Stimulated activated CD4-positive, alpha-beta T cell treated with anti-CD3 and anti-CD28 coated beads, TNF-alpha, amount 100 ng/mL, for 48 hours (primary cell): ENCODE results near the gene SLFNL1.

Experiments
- DNase-seq, 3 donors: peaks; one replicate each; pipeline ENCODE4 v3.0.0-alpha.2; 2020; ENCODE audit warnings: low read depth in 3 of 3

The SLFNL1 gene

GRCh38 chr1:41021526-41022308 lies at the start of gene SLFNL1:
SLFNL1 (minus strand) TSS chr1:41021725; CDS start chr1:41020660, 1,065 bp downstream.
- DNase-seq, result no peak

GRCh38 chr1:41056907-41057306 lies 35.4 kb upstream of the SLFNL1 start:
- DNase-seq, result no peak

GRCh38 chr1:41053316-41053715 lies 31.8 kb upstream of the SLFNL1 start:
- DNase-seq, result no peak

GRCh38 chr1:41051022-41051421 lies 29.5 kb upstream of the SLFNL1 start:
- DNase-seq, result no peak

- no peak for DNase-seq
These were observed 27.0 kb upstream of the SLFNL1 start for GRCh38 chr1:41048540-41048939.

GRCh38 chr1:41046347-41046775 lies 24.8 kb upstream of the SLFNL1 start:
- DNase-seq, result no peak

GRCh38 chr1:41045740-41046139 lies 24.2 kb upstream of the SLFNL1 start:
- DNase-seq, result no peak

- DNase-seq, result no peak
These were observed 22.7 kb upstream of the SLFNL1 start for GRCh38 chr1:41044187-41044586.

GRCh38 chr1:41041614-41042270 lies 20.2 kb upstream of the SLFNL1 start:
- no peak for DNase-seq

GRCh38 chr1:41038110-41038509 lies 16.6 kb upstream of the SLFNL1 start:
- DNase-seq, result no peak

- no peak for DNase-seq
These were observed 15.8 kb upstream of the SLFNL1 start for GRCh38 chr1:41037116-41037903.

- no peak for DNase-seq
These were observed 11.7 kb upstream of the SLFNL1 start for GRCh38 chr1:41033272-41033671.

- no peak for DNase-seq
These were observed 10.6 kb upstream of the SLFNL1 start for GRCh38 chr1:41032147-41032546.

- no peak for DNase-seq
These were observed 9.5 kb upstream of the SLFNL1 start for GRCh38 chr1:41030872-41031616.

GRCh38 chr1:41028034-41028642 lies 6.6 kb upstream of the SLFNL1 start:
- no peak for DNase-seq

GRCh38 chr1:41025979-41026819 lies 4.7 kb upstream of the SLFNL1 start:
- no peak for DNase-seq

GRCh38 chr1:41024953-41025352 lies 3.4 kb upstream of the SLFNL1 start:
- no peak for DNase-seq

- no peak for DNase-seq
These were observed 1.9 kb upstream of the SLFNL1 start for GRCh38 chr1:41023279-41023990.

GRCh38 chr1:41022424-41022823 lies 899 bp upstream of the SLFNL1 start:
- DNase-seq, result no peak

GRCh38 chr1:41020654-41021053 lies 871 bp downstream of the SLFNL1 start:
- no peak for DNase-seq
